OCI-LY3 (cell line): Measurements from ENCODE around the gene MAP2K1.

Experiments
- EZH2phosphoT487 ChIP-seq: fragments of 200-600 bp; shearing (Covaris generic); IDR thresholded peaks from 2 replicates; pipeline ENCODE4 v1.6.1; 2018; ENCODE audit warnings: antibody characterized with exemption, mixed run types, low read depth
- TF ChIP-seq, protein P1 (sequence below): fragments of 200-600, 300-600 bp; sonication (generic); IDR thresholded peaks from 2 replicates; pipeline ENCODE4 v1.5.1; 2014; ENCODE audit warnings: antibody characterized with exemption, low read length, low read depth

DNA sequence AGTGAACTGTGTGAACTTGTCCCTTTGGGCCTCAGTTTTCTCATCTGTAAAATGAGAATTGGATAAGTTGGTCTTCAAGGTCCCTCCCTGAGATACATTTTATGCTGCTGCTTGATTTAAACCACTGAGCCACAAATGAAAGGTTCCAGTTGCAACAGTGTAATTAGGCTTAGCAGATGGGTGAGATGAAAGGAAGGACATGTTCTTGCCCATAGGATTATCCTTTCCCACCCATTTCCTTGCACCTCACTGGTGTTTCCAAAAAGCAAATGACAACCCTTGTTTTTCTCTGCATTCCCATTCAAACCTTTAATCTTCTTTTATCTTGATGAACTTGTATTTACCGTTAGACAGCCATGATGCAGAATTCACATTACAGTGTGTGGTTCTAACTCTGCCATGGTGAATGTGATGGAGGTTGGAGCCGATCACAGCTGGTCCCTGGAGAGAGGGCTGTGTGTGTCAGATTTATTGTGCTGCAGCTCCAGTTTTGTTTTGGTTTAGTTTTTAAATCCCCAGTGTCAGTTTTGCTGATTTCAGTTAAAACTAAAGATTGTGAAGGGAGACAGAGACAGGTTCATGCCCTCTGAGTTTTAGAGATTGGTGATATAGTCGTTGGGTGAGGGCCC, 44.0 kb downstream of the MAP2K1 start:
- TF ChIP-seq, protein P1, sequence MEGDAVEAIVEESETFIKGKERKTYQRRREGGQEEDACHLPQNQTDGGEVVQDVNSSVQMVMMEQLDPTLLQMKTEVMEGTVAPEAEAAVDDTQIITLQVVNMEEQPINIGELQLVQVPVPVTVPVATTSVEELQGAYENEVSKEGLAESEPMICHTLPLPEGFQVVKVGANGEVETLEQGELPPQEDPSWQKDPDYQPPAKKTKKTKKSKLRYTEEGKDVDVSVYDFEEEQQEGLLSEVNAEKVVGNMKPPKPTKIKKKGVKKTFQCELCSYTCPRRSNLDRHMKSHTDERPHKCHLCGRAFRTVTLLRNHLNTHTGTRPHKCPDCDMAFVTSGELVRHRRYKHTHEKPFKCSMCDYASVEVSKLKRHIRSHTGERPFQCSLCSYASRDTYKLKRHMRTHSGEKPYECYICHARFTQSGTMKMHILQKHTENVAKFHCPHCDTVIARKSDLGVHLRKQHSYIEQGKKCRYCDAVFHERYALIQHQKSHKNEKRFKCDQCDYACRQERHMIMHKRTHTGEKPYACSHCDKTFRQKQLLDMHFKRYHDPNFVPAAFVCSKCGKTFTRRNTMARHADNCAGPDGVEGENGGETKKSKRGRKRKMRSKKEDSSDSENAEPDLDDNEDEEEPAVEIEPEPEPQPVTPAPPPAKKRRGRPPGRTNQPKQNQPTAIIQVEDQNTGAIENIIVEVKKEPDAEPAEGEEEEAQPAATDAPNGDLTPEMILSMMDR: no peak
- TF ChIP-seq EZH2phosphoT487: no peak
